Chondrocyte (in vitro differentiated cells): Measurements from ENCODE around the gene TAS2R39. TPM values are rescaled to one million over a fixed set of nuclear protein-coding genes. Genes with fewer than 3 reads are reported as not detected.

Experiments used
- DNase-seq: peaks from one replicate; pipeline ENCODE4 v3.0.0; 2021; ENCODE audit warnings: mixed read lengths, low spot score
- H3K27ac Mint-ChIP-seq: one replicate; pipeline ENCODE4 v1.8.0; 2021; ENCODE audit warnings: mild to moderate bottlenecking, moderate library complexity, mixed read lengths; ENCODE audit not compliant: unreplicated experiment
- H3K27me3 Mint-ChIP-seq: 2 replicates; pipeline ENCODE4 v1.8.0; 2021; ENCODE audit warnings: low read depth, mixed read lengths
- H3K36me3 Mint-ChIP-seq: 2 replicates; pipeline ENCODE4 v1.8.0; 2021; ENCODE audit warnings: low read depth, mixed read lengths
- H3K4me1 Mint-ChIP-seq: 2 replicates; pipeline ENCODE4 v1.8.0; 2021; ENCODE audit warnings: low read depth, mild to moderate bottlenecking, mixed read lengths
- H3K4me3 Mint-ChIP-seq: one replicate; pipeline ENCODE4 v1.8.0; 2021; ENCODE audit warnings: mild to moderate bottlenecking, moderate library complexity, mixed read lengths; ENCODE audit not compliant: unreplicated experiment
- H3K9me3 Mint-ChIP-seq: 2 replicates; pipeline ENCODE4 v1.8.0; 2021; ENCODE audit warnings: low read depth, mixed read lengths
- CTCF ChIP-seq: fragments of 200-600 bp; sonication (generic); IDR thresholded peaks from 2 replicates; pipeline ENCODE4 v1.5.0; 2021; ENCODE audit warnings: antibody characterized with exemption, mild to moderate bottlenecking, moderate library complexity
- total RNA-seq: library from RNA; stranded (reverse); gene quantifications from 3 replicates; pipeline ENCODE4 v1.2.1, GENCODE V29; 2021

TAS2R39 gene
- total RNA-seq, 1 donor from 2014 or later = not detected

- DNase-seq = no peak
- Mint-ChIP-seq H3K9me3 (no peaks in the 10 kb centered on the region), H3K27me3 (peaks cover 17% of the 10 kb centered on the region), H3K36me3 (no peaks in the 10 kb centered on the region), H3K4me1 (no peaks in the 10 kb centered on the region), H3K27ac (no peak overlapping the region), H3K4me3 (no peak overlapping the region)
- TF ChIP-seq CTCF = no peak
Measured at GRCh38 chr7:143185551-143185950, 2.3 kb downstream of the TAS2R39 start.

GRCh38 chr7:143188994-143189393 lies 5.8 kb downstream of the TAS2R39 start:
- Mint-ChIP-seq H3K4me1 (no peaks in the 10 kb centered on the region), H3K27me3 (peaks cover 18% of the 10 kb centered on the region), H3K36me3 (no peaks in the 10 kb centered on the region), H3K9me3 (no peaks in the 10 kb centered on the region), H3K27ac (no peak overlapping the region), H3K4me3 (no peak overlapping the region)
- no peak for DNase-seq
- TF ChIP-seq CTCF = no peak

GRCh38 chr7:143193880-143194279 lies 10.7 kb downstream of the TAS2R39 start:
- no peak for DNase-seq
- Mint-ChIP-seq H3K4me1 (no peaks in the 10 kb centered on the region), H3K4me3 (no peak overlapping the region), H3K36me3 (peaks cover 3% of the 10 kb centered on the region), H3K9me3 (peaks cover 11% of the 10 kb centered on the region), H3K27me3 (peaks cover 8% of the 10 kb centered on the region), H3K27ac (no peak overlapping the region)
- no peak for TF ChIP-seq CTCF

- peaks cover 3% of the 10 kb centered on the region for H3K36me3 Mint-ChIP-seq
- peaks cover 12% of the 10 kb centered on the region for H3K9me3 Mint-ChIP-seq
- H3K27ac Mint-ChIP-seq = no peak overlapping the region
- DNase-seq = no peak
- H3K4me1 Mint-ChIP-seq = no peaks in the 10 kb centered on the region
- TF ChIP-seq CTCF = no peak
- H3K4me3 Mint-ChIP-seq = no peak overlapping the region
- peaks cover 16% of the 10 kb centered on the region for H3K27me3 Mint-ChIP-seq
Measured at GRCh38 chr7:143199040-143199439, 15.8 kb downstream of the TAS2R39 start.

GRCh38 chr7:143202161-143202560 lies 18.9 kb downstream of the TAS2R39 start:
- TF ChIP-seq CTCF = no peak
- H3K4me3 Mint-ChIP-seq = no peak overlapping the region
- DNase-seq = no peak
- peaks cover 3% of the 10 kb centered on the region for H3K36me3 Mint-ChIP-seq
- no peak overlapping the region for H3K27ac Mint-ChIP-seq
- peaks cover 32% of the 10 kb centered on the region for H3K27me3 Mint-ChIP-seq
- no peaks in the 10 kb centered on the region for H3K4me1 Mint-ChIP-seq
- H3K9me3 Mint-ChIP-seq = peaks cover 12% of the 10 kb centered on the region
